Breast epithelium (tissue), 3 donors: Measurements from ENCODE around the gene ZPR1.

ENCODE experiments used
- POLR2A ChIP-seq: fragments of 450-650 bp; IDR thresholded peaks from one replicate; pipeline ENCODE4 v1.6.1; 2016; ENCODE audit warnings: antibody characterized with exemption, mild to moderate bottlenecking, moderate library complexity
- POLR2AphosphoS5 ChIP-seq, 3 donors: sonication (generic); formaldehyde crosslinking; IDR thresholded peaks; one replicate each; pipeline ENCODE4 v1.6.1; 2017; ENCODE audit warnings: antibody characterized with exemption in 3 of 3
- TF ChIP-seq, protein P1 (sequence below), 3 donors: fragments of 450-650 bp; IDR thresholded peaks; one replicate each; pipeline ENCODE4 v1.5.1; 2016 to 2017; ENCODE audit warnings: antibody characterized with exemption in 3 of 3, mild to moderate bottlenecking in 3 of 3, moderate library complexity in 3 of 3

DNA sequence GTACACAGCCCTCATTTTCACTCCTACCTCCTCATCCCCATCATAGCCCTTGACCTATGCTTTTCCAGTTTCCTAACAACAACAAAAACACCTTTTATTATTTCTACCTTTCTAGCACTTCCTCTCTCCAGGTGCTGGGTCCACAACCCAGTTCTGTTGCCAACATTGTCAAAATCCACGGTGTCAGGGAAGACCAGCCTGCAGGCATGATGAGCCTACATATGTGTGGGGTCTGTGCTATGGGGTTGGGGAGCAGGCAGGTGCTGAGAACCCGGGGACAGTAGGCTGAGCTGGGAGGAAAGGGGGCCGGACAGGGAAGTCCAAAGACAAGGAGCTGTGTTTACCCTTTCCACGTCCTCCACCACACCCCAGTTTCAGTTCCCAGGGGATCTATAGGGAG lies 711 bp upstream of the ZPR1 start:
- no peak for TF ChIP-seq POLR2A
- TF ChIP-seq, protein P1, sequence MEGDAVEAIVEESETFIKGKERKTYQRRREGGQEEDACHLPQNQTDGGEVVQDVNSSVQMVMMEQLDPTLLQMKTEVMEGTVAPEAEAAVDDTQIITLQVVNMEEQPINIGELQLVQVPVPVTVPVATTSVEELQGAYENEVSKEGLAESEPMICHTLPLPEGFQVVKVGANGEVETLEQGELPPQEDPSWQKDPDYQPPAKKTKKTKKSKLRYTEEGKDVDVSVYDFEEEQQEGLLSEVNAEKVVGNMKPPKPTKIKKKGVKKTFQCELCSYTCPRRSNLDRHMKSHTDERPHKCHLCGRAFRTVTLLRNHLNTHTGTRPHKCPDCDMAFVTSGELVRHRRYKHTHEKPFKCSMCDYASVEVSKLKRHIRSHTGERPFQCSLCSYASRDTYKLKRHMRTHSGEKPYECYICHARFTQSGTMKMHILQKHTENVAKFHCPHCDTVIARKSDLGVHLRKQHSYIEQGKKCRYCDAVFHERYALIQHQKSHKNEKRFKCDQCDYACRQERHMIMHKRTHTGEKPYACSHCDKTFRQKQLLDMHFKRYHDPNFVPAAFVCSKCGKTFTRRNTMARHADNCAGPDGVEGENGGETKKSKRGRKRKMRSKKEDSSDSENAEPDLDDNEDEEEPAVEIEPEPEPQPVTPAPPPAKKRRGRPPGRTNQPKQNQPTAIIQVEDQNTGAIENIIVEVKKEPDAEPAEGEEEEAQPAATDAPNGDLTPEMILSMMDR (IDR thresholded peaks at IDR 0.05): no peak
- TF ChIP-seq POLR2AphosphoS5 (IDR thresholded peaks at IDR 0.05): no peak
